H9 (cell line): ENCODE measurements around the gene CPT1C. TPM values are rescaled to one million over a fixed set of nuclear protein-coding genes. Genes with fewer than 3 reads are reported as not detected.

Experiments used
- DNase-seq: peaks from one replicate; pipeline ENCODE4 v3.0.0-alpha.2; 2017
- H2AFZ ChIP-seq: one replicate; pipeline ENCODE4 v1.6.1; 2013; ENCODE audit warnings: mild to moderate bottlenecking, low read length, control low read depth, moderate library complexity
- H2AK5ac ChIP-seq: 2 replicates; pipeline ENCODE4 v1.6.1; 2013; ENCODE audit warnings: low read length, control low read depth, mixed read lengths; ENCODE audit not compliant: insufficient read length
- H2BK120ac ChIP-seq: one replicate; pipeline ENCODE4 v1.6.1; 2013; ENCODE audit warnings: low read depth, mild to moderate bottlenecking, low read length, control low read depth, inconsistent platforms; ENCODE audit not compliant: poor library complexity, severe bottlenecking
- H2BK12ac ChIP-seq: 2 replicates; pipeline ENCODE4 v1.6.1; 2013; ENCODE audit warnings: low read length, control low read depth, mixed read lengths, low read depth; ENCODE audit not compliant: insufficient read length
- H2BK15ac ChIP-seq: 2 replicates; pipeline ENCODE4 v1.6.1; 2013; ENCODE audit warnings: low read depth, low read length, control low read depth
- H2BK20ac ChIP-seq: one replicate; pipeline ENCODE4 v1.6.1; 2013; ENCODE audit warnings: low read depth, mild to moderate bottlenecking, low read length, control low read depth, inconsistent platforms; ENCODE audit not compliant: poor library complexity, severe bottlenecking
- H2BK5ac ChIP-seq: 2 replicates; pipeline ENCODE4 v1.6.1; 2013; ENCODE audit warnings: low read length, control low read depth, mixed read lengths; ENCODE audit not compliant: insufficient read length
- H3K14ac ChIP-seq: 2 replicates; pipeline ENCODE4 v1.6.1; 2013; ENCODE audit warnings: low read length, control low read depth; ENCODE audit not compliant: insufficient read depth
- H3K18ac ChIP-seq: 2 replicates; pipeline ENCODE4 v1.6.1; 2013; ENCODE audit warnings: low read depth, mild to moderate bottlenecking, mixed read lengths, low read length, control low read depth; ENCODE audit not compliant: insufficient read length
- H3K23ac ChIP-seq: 2 replicates; pipeline ENCODE4 v1.6.1; 2013; ENCODE audit warnings: low read length, control low read depth, mixed read lengths, low read depth; ENCODE audit not compliant: insufficient read length
- H3K23me2 ChIP-seq: 2 replicates; pipeline ENCODE4 v1.6.1; 2013; ENCODE audit warnings: low read depth, mild to moderate bottlenecking, mixed read lengths, low read length, control low read depth; ENCODE audit not compliant: insufficient read length, poor library complexity, severe bottlenecking
- H3K27ac ChIP-seq: 2 replicates; pipeline ENCODE4 v1.5.1; 2013; ENCODE audit warnings: low read length, control low read depth, mixed read lengths, low read depth; ENCODE audit not compliant: insufficient read length
- H3K27me3 ChIP-seq: 2 replicates; pipeline ENCODE4 v1.6.1; 2013; ENCODE audit warnings: low read length, control low read depth, inconsistent platforms; ENCODE audit not compliant: insufficient read depth
- H3K4ac ChIP-seq: 2 replicates; pipeline ENCODE4 v1.6.1; 2013; ENCODE audit warnings: low read depth, mild to moderate bottlenecking, control low read depth, inconsistent platforms, low read length, moderate library complexity
- H3K4me1 ChIP-seq: 2 replicates; pipeline ENCODE4 v1.6.1; 2013; ENCODE audit warnings: low read length, control low read depth, inconsistent platforms; ENCODE audit not compliant: insufficient read depth
- H3K4me2 ChIP-seq: 2 replicates; pipeline ENCODE4 v1.6.1; 2013; ENCODE audit warnings: low read length, control low read depth, mixed read lengths; ENCODE audit not compliant: insufficient read length, insufficient read depth
- H3K56ac ChIP-seq: 2 replicates; pipeline ENCODE4 v1.6.1; 2013; ENCODE audit warnings: low read depth, mild to moderate bottlenecking, mixed read lengths, low read length, control low read depth; ENCODE audit not compliant: insufficient read length
- H3K79me1 ChIP-seq: 2 replicates; pipeline ENCODE4 v1.6.1; 2013; ENCODE audit warnings: low read depth, mild to moderate bottlenecking, moderate library complexity, low read length, control low read depth, inconsistent platforms; ENCODE audit not compliant: insufficient read depth, poor library complexity, severe bottlenecking
- H3K79me2 ChIP-seq: 2 replicates; pipeline ENCODE4 v1.6.1; 2013; ENCODE audit warnings: low read length, control low read depth, inconsistent platforms; ENCODE audit not compliant: insufficient read depth
- H3K9ac ChIP-seq: 2 replicates; pipeline ENCODE4 v1.6.1; 2013; ENCODE audit warnings: low read length, control low read depth, mixed read lengths; ENCODE audit not compliant: insufficient read length; ENCODE audit errors: extremely low read depth
- H3K9me3 ChIP-seq: one replicate; pipeline ENCODE4 v1.6.1; 2013; ENCODE audit warnings: low read depth, low read length, inconsistent platforms; ENCODE audit not compliant: control insufficient read depth
- H3T11ph ChIP-seq: one replicate; pipeline ENCODE4 v1.6.1; 2013; ENCODE audit warnings: mild to moderate bottlenecking, low read length, control low read depth, inconsistent platforms
- H4K20me1 ChIP-seq: one replicate; pipeline ENCODE4 v1.6.1; 2013; ENCODE audit not compliant: control insufficient read depth, insufficient read length, insufficient read depth
- H4K5ac ChIP-seq: 2 replicates; pipeline ENCODE4 v1.6.1; 2013; ENCODE audit warnings: low read depth, mild to moderate bottlenecking, mixed read lengths, low read length, control low read depth; ENCODE audit not compliant: insufficient read length
- H4K8ac ChIP-seq: replicated peaks from 2 replicates; pipeline ENCODE4 v1.6.1; 2013; ENCODE audit warnings: low read length, control low read depth, mixed read lengths, low read depth; ENCODE audit not compliant: insufficient read length
- H4K91ac ChIP-seq: 2 replicates; pipeline ENCODE4 v1.6.1; 2013; ENCODE audit warnings: low read depth, mild to moderate bottlenecking, moderate library complexity, mixed read lengths, low read length, control low read depth; ENCODE audit not compliant: insufficient read length
- H3K27ac Mint-ChIP-seq, 3 experiments: 2 replicates in 2 of 3; 3 replicates in 1 of 3; pipeline ENCODE4 v1.8.0; 2020 to 2021; ENCODE audit warnings: mixed read lengths in 3 of 3, mild to moderate bottlenecking in 1 of 3, moderate library complexity in 1 of 3
- H3K27me3 Mint-ChIP-seq: 2 replicates; pipeline ENCODE4 v1.8.0; 2021; ENCODE audit warnings: low read depth, mild to moderate bottlenecking, moderate library complexity, mixed read lengths
- H3K36me3 Mint-ChIP-seq, 3 experiments: 2 replicates in 2 of 3; 3 replicates in 1 of 3; pipeline ENCODE4 v1.8.0; 2020 to 2021; ENCODE audit warnings: low read depth in 3 of 3, mixed read lengths in 3 of 3; ENCODE audit not compliant: insufficient read depth in 1 of 3
- H3K4me1 Mint-ChIP-seq, 2 experiments: 2 replicates each; pipeline ENCODE4 v1.8.0; 2020; ENCODE audit warnings: mixed read lengths in 2 of 2
- H3K4me3 Mint-ChIP-seq, 2 experiments: 2 replicates in 1 of 2; 3 replicates in 1 of 2; pipeline ENCODE4 v1.8.0; 2020 to 2021; ENCODE audit warnings: mild to moderate bottlenecking in 2 of 2, mixed read lengths in 2 of 2, moderate library complexity in 1 of 2
- H3K9me3 Mint-ChIP-seq, 2 experiments: 2 replicates in 1 of 2; 3 replicates in 1 of 2; pipeline ENCODE4 v1.8.0; 2020; ENCODE audit warnings: mild to moderate bottlenecking in 2 of 2, mixed read lengths in 2 of 2, moderate library complexity in 1 of 2
- WGBS: extraction: QIAGEN DNeasy Blood & Tissue Kit; methylation state at CpG from one replicate; pipeline ENCODE4 v1.1.7; 2013; ENCODE audit warnings: missing lambda C conversion rate, low lambda C conversion rate, mixed read lengths; ENCODE audit not compliant: insufficient read length; ENCODE audit errors: extremely low coverage; 5-methylcytosine and 5-hydroxymethylcytosine counted together
- total RNA-seq: library from RNA; stranded (reverse); gene quantifications from 2 replicates; pipeline ENCODE4 v1.2.1, GENCODE V29; 2021
- TF ChIP-seq, protein P1 (sequence below): fragments of 200-600 bp; sonication (generic); conservative IDR thresholded peaks from 3 replicates; pipeline ENCODE4 v1.8.0; 2021; ENCODE audit warnings: antibody characterized with exemption, mild to moderate bottlenecking

CPT1C gene
- total RNA-seq, 1 experiment from 2014 or later: 74.6 TPM

DNA sequence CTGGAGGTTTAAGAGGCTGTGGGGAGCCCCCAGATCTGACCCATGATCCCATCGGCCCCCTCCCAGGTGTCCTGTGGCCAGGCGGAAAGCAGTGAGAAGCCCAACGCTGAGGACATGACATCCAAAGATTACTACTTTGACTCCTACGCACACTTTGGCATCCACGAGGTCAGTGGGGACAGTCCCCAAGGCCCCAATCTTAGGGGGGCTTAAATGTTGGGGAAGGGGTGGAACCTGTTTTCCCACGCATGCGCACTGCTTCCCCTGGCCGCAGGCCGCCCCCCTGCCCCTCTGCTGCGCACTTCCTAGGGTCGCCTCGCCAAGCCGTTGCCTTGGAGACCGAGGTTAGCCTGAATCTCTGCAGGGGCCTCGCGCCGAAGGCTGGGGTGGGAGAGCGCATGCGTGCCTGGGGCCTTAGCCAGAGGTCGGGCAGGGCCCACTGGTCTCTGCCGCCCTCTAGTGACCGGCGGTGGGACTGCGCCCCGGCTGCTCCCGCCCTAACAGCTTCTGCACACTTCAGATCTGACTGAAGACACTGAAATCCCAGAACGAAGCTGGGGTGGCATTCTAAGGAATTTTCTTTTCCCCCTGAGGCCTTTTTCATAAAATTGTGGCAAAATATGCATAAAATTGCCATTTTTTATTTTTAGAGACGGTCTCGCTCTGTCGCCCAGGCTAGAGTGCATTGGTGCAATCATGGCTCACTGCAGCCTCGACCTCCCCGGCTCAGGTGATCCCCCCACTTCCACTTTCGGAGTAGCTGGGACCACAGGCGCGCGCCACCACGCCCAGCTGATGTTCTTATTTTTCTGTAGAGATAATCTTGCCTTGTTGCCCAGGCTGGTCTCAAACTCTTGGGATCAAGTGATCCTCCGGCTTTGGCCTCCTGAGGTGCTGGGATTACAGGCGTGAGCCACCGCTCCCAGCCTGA, 10.2 kb upstream of the CPT1C start:
- Mint-ChIP-seq H3K27ac (peak overlapping the region; percentile 95 to 98 (median 97); a peak in 4 of 7 replicates), H3K4me3 (peak overlapping the region; percentile 91 to 98), H3K9me3 (no peaks in the 10 kb centered on the region; a peak in 3 of 5 replicates), H3K36me3 (peaks cover 40 to 52% (median 47%) of the 10 kb centered on the region in 3 experiments), H3K27me3 (peaks cover 2% of the 10 kb centered on the region; the same call in 1 of the 2 replicates), H3K4me1 (peaks cover 24 to 44% of the 10 kb centered on the region in 2 experiments)
- Histone ChIP-seq H3K9me3 (no peaks in the 10 kb centered on the region), H3K9ac (no peak overlapping the region), H3K18ac (no peak overlapping the region), H3T11ph (no peak overlapping the region), H2BK5ac (no peak overlapping the region), H2BK12ac (no peak overlapping the region), H4K20me1 (no peaks in the 10 kb centered on the region), H3K23ac (no peak overlapping the region), H3K4me1 (peaks cover 4% of the 10 kb centered on the region; the same call in 1 of the 2 replicates), H3K4me2 (no peak overlapping the region), H4K8ac (no peak overlapping the region), H3K56ac (no peak overlapping the region), H3K79me1 (peaks cover 2% of the 10 kb centered on the region), H3K23me2 (peaks cover 4% of the 10 kb centered on the region), H4K91ac (no peak overlapping the region), H3K14ac (no peak overlapping the region), H3K4ac (no peak overlapping the region), H2BK120ac (no peak overlapping the region), H2BK15ac (no peak overlapping the region), H3K27ac (no peak overlapping the region), H2BK20ac (no peak overlapping the region), H3K27me3 (no peaks in the 10 kb centered on the region), H3K79me2 (peaks cover 22% of the 10 kb centered on the region; the same call in 1 of the 2 replicates), H2AK5ac (no peak overlapping the region), H2AFZ (no peak overlapping the region), H4K5ac (no peak overlapping the region)
- no CpG with 5 or more reads among the region's 40 CpGs for WGBS
- TF ChIP-seq, protein P1, sequence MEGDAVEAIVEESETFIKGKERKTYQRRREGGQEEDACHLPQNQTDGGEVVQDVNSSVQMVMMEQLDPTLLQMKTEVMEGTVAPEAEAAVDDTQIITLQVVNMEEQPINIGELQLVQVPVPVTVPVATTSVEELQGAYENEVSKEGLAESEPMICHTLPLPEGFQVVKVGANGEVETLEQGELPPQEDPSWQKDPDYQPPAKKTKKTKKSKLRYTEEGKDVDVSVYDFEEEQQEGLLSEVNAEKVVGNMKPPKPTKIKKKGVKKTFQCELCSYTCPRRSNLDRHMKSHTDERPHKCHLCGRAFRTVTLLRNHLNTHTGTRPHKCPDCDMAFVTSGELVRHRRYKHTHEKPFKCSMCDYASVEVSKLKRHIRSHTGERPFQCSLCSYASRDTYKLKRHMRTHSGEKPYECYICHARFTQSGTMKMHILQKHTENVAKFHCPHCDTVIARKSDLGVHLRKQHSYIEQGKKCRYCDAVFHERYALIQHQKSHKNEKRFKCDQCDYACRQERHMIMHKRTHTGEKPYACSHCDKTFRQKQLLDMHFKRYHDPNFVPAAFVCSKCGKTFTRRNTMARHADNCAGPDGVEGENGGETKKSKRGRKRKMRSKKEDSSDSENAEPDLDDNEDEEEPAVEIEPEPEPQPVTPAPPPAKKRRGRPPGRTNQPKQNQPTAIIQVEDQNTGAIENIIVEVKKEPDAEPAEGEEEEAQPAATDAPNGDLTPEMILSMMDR: peak; percentile 99
- peak; percentile 98 for DNase-seq
